Vagina (tissue), 2 donors: ENCODE data around the gene SLC13A3. TPM values are rescaled to one million over a fixed set of nuclear protein-coding genes. Genes with fewer than 3 reads are reported as not detected.

Experiments
- DNase-seq, 2 donors: peaks; one replicate each; pipeline ENCODE4 v3.0.0-alpha.2; 2017; ENCODE audit errors: extremely low spot score in 2 of 2
- H3K27ac ChIP-seq: fragments of 200-600 bp; sonication (generic); one replicate; pipeline ENCODE4 v1.5.1; 2019
- H3K27me3 ChIP-seq: fragments of 200-600 bp; sonication (generic); one replicate; pipeline ENCODE4 v1.5.1; 2019
- H3K36me3 ChIP-seq, 2 donors: fragments of 200-600 bp; sonication (generic); one replicate each; pipeline ENCODE4 v1.5.1; 2017 to 2019
- H3K4me1 ChIP-seq: fragments of 200-600 bp; sonication (generic); one replicate; pipeline ENCODE4 v1.5.1; 2019
- H3K4me3 ChIP-seq, 2 donors: fragments of 200-600 bp; sonication (generic); 1 replicate in 1 of 2; 2 replicates in 1 of 2; pipeline ENCODE4 v1.5.1; 2016 to 2019
- H3K9me3 ChIP-seq: fragments of 200-600 bp; sonication (generic); one replicate; pipeline ENCODE4 v1.5.1; 2019
- CTCF ChIP-seq, 3 experiments: fragments of 450-650 bp in 2 of 3; fragments of 200-600 bp in 1 of 3; sonication (generic) in 1 of 3; IDR thresholded peaks; one replicate each; pipeline ENCODE4 v1.5.1; 2017 to 2019; ENCODE audit warnings: antibody characterized with exemption in 3 of 3, mild to moderate bottlenecking in 2 of 3, moderate library complexity in 2 of 3
- POLR2A ChIP-seq, 2 donors: fragments of 450-650 bp; IDR thresholded peaks; one replicate each; pipeline ENCODE4 v1.6.1; 2017; ENCODE audit warnings: antibody characterized with exemption in 2 of 2, mild to moderate bottlenecking in 2 of 2, moderate library complexity in 2 of 2
- POLR2AphosphoS5 ChIP-seq, 2 donors: sonication (generic); formaldehyde crosslinking; IDR thresholded peaks; one replicate each; pipeline ENCODE4 v1.9.0; 2017; ENCODE audit warnings: antibody characterized with exemption in 2 of 2, mild to moderate bottlenecking in 2 of 2, low read depth in 1 of 2; ENCODE audit not compliant: insufficient read depth in 1 of 2
- intact Hi-C: fragments of 100-400 bp; cut with DNase I; formaldehyde crosslinking; loops from one replicate; pipeline ENCODE4 v1.15.1; 2023
- total RNA-seq: library from RNA; depleted of rRNA; stranded (reverse); fragments of >200 nt; gene quantifications from one replicate; pipeline ENCODE4 v1.2.3, GENCODE V29; 2016

Gene SLC13A3
- total RNA-seq, result 1.2 TPM

GRCh38 chr20:46651091-46651962, at the start of gene SLC13A3:
TSS of gene SLC13A3 (minus strand) at chr20:46651459. CDS start at chr20:46651421, 38 bp downstream.
- TF ChIP-seq CTCF (IDR thresholded peaks at IDR 0.05) (no peak), POLR2A (IDR thresholded peaks at IDR 0.05) (no peak), POLR2AphosphoS5 (IDR thresholded peaks at IDR 0.05; ENCODE audit: insufficient read depth in 1 of 2, low read depth in 1 of 2) (no peak)
- no peaks in the 10 kb centered on the region for H3K9me3 ChIP-seq
- DNase-seq, result peak; percentile 56 to 93
- intact Hi-C loops, result no loop called here
- H3K4me1 ChIP-seq, result no peaks in the 10 kb centered on the region
- H3K27ac ChIP-seq, result no peak within 1 kb of the TSS
- H3K4me3 ChIP-seq, result no peak within 1 kb of the TSS
- H3K36me3 ChIP-seq, result no peaks in the 10 kb centered on the region
- H3K27me3 ChIP-seq, result no peaks in the 10 kb centered on the region

- intact Hi-C loops, result no loop called here
Observed at GRCh38 chr20:46701057-46701456, 49.8 kb upstream of the SLC13A3 start.

GRCh38 chr20:46700481-46700880, 49.2 kb upstream of the SLC13A3 start:
- Histone ChIP-seq H3K27me3 (no peaks in the 10 kb centered on the region), H3K36me3 (no peaks in the 10 kb centered on the region), H3K4me1 (peaks cover 6% of the 10 kb centered on the region), H3K27ac (no peak overlapping the region), H3K4me3 (no peak overlapping the region), H3K9me3 (no peaks in the 10 kb centered on the region)
- no peak for DNase-seq
- intact Hi-C loops, result no loop called here
- no peak for TF ChIP-seq POLR2A (IDR thresholded peaks at IDR 0.05)
- TF ChIP-seq POLR2AphosphoS5 (IDR thresholded peaks at IDR 0.05; ENCODE audit: insufficient read depth in 1 of 2, low read depth in 1 of 2), result no peak
- TF ChIP-seq CTCF (IDR thresholded peaks at IDR 0.05), result no peak

More at GRCh38 chr20:46701057-46701456, 49.8 kb upstream of the SLC13A3 start:
- Histone ChIP-seq H3K27me3 (no peaks in the 10 kb centered on the region), H3K9me3 (no peaks in the 10 kb centered on the region), H3K36me3 (no peaks in the 10 kb centered on the region), H3K4me3 (no peak overlapping the region), H3K4me1 (peaks cover 6% of the 10 kb centered on the region), H3K27ac (no peak overlapping the region)
- DNase-seq, result no peak
- TF ChIP-seq CTCF (IDR thresholded peaks at IDR 0.05) (no peak), POLR2AphosphoS5 (IDR thresholded peaks at IDR 0.05; ENCODE audit: insufficient read depth in 1 of 2, low read depth in 1 of 2) (no peak), POLR2A (IDR thresholded peaks at IDR 0.05) (no peak)

- H3K27me3 ChIP-seq, result no peaks in the 10 kb centered on the region
- H3K27ac ChIP-seq, result no peak overlapping the region
- H3K36me3 ChIP-seq, result no peaks in the 10 kb centered on the region
- no peak for TF ChIP-seq POLR2AphosphoS5 (IDR thresholded peaks at IDR 0.05; ENCODE audit: insufficient read depth in 1 of 2, low read depth in 1 of 2)
- TF ChIP-seq CTCF (IDR thresholded peaks at IDR 0.05), result no peak
- TF ChIP-seq POLR2A (IDR thresholded peaks at IDR 0.05), result no peak
- intact Hi-C loops, result no loop called here
- peaks cover 2% of the 10 kb centered on the region for H3K4me1 ChIP-seq
- no peaks in the 10 kb centered on the region for H3K9me3 ChIP-seq
- DNase-seq, result no peak
- H3K4me3 ChIP-seq, result no peak overlapping the region
Observed at GRCh38 chr20:46699651-46700359, 48.5 kb upstream of the SLC13A3 start.
